HEK293 (cell line): ENCODE data around the gene KIF25.

Experiments
- CTCF ChIA-PET: fragments of 350-600 bp; formaldehyde crosslinking; extraction: SDS; loops from one replicate; lab custom pipeline; 2021; ENCODE audit warnings: antibody characterized with exemption; lab: Yijun Ruan, JAX
- POLR2A ChIA-PET: fragments of 300-600 bp; formaldehyde crosslinking; extraction: SDS; loops from one replicate; lab custom pipeline; 2020; ENCODE audit warnings: antibody characterized with exemption, inconsistent platforms; lab: Yijun Ruan, JAX
- H3K27ac ChIP-seq: fragments of 200-500 bp; sonication (Bioruptor generic); 2 replicates; pipeline ENCODE4 v1.5.1; 2014; ENCODE audit warnings: low read depth, low read length, control low read depth, inconsistent platforms; ENCODE audit errors: extremely low read depth
- H3K36me3 ChIP-seq, 2 experiments: fragments of 200-500 bp in 1 of 2; sonication (Bioruptor generic) in 1 of 2; 1 replicate in 1 of 2; 2 replicates in 1 of 2; pipeline ENCODE4 v1.5.1; 2014 to 2017; ENCODE audit warnings: inconsistent platforms in 2 of 2, low read length in 2 of 2; ENCODE audit not compliant: control insufficient read depth in 2 of 2, insufficient read depth in 1 of 2
- H3K4me1 ChIP-seq: fragments of 200-500 bp; sonication (Bioruptor generic); 2 replicates; pipeline ENCODE4 v1.5.1; 2014; ENCODE audit warnings: mild to moderate bottlenecking, low read length, inconsistent platforms; ENCODE audit not compliant: control insufficient read depth, insufficient read depth
- H3K4me3 ChIP-seq: 2 replicates; pipeline ENCODE4 v1.5.1; 2011; ENCODE audit warnings: low read depth, mild to moderate bottlenecking, control low read depth, low read length, moderate library complexity
- H3K9me3 ChIP-seq: fragments of 200-500 bp; sonication (Bioruptor generic); 2 replicates; pipeline ENCODE4 v1.5.1; 2014; ENCODE audit warnings: low read depth, low read length, inconsistent platforms; ENCODE audit not compliant: control insufficient read depth, insufficient read depth
- FEZF1 ChIP-seq: fragments of 450-650 bp; formaldehyde crosslinking; IDR thresholded peaks from 2 replicates; pipeline ENCODE4 v1.5.1; 2016; ENCODE audit warnings: missing biosample characterization, missing genetic modification characterization
- IKZF3 ChIP-seq: fragments of 450-650 bp; IDR thresholded peaks from 2 replicates; pipeline ENCODE4 v1.5.0; 2018; ENCODE audit warnings: missing biosample characterization, mild to moderate bottlenecking, missing genetic modification characterization, moderate library complexity
- KLF8 ChIP-seq: fragments of 450-650 bp; formaldehyde crosslinking; IDR thresholded peaks from 2 replicates; pipeline ENCODE4 v1.5.1; 2016; ENCODE audit warnings: missing biosample characterization, missing genetic modification characterization
- WT1 ChIP-seq: fragments of 450-650 bp; formaldehyde crosslinking; IDR thresholded peaks from 2 replicates; pipeline ENCODE4 v1.5.1; 2016; ENCODE audit warnings: missing biosample characterization, missing genetic modification characterization
- ZFHX2 ChIP-seq: fragments of 450-650 bp; formaldehyde crosslinking; conservative IDR thresholded peaks from 2 replicates; pipeline ENCODE4 v1.5.1; 2016; ENCODE audit warnings: missing biosample characterization, missing genetic modification characterization
- ZFP3 ChIP-seq: fragments of 450-650 bp; formaldehyde crosslinking; IDR thresholded peaks from 2 replicates; pipeline ENCODE4 v1.5.1; 2016; ENCODE audit warnings: low read depth, missing biosample characterization, missing genetic modification characterization
- ZNF211 ChIP-seq: fragments of 450-650 bp; formaldehyde crosslinking; IDR thresholded peaks from 2 replicates; pipeline ENCODE4 v1.5.1; 2016; ENCODE audit warnings: low read depth, missing biosample characterization, missing genetic modification characterization
- ZNF248 ChIP-seq: fragments of 450-650 bp; formaldehyde crosslinking; IDR thresholded peaks from 2 replicates; pipeline ENCODE4 v1.5.1; 2017; ENCODE audit warnings: missing biosample characterization, missing genetic modification characterization
- ZNF292 ChIP-seq: fragments of 450-650 bp; formaldehyde crosslinking; IDR thresholded peaks from 2 replicates; pipeline ENCODE4 v1.5.1; 2016; ENCODE audit warnings: low read depth, missing biosample characterization, missing genetic modification characterization, borderline replicate concordance
- ZNF302 ChIP-seq: fragments of 450-650 bp; formaldehyde crosslinking; IDR thresholded peaks from 2 replicates; pipeline ENCODE4 v1.5.1; 2016; ENCODE audit warnings: missing biosample characterization, missing genetic modification characterization, low read depth
- ZNF514 ChIP-seq: fragments of 450-650 bp; formaldehyde crosslinking; IDR thresholded peaks from 2 replicates; pipeline ENCODE4 v1.5.1; 2016; ENCODE audit warnings: missing biosample characterization, missing genetic modification characterization
- ZNF529 ChIP-seq: fragments of 450-650 bp; formaldehyde crosslinking; IDR thresholded peaks from 2 replicates; pipeline ENCODE4 v1.5.1; 2017; ENCODE audit warnings: missing genetic modification characterization, missing biosample characterization; ENCODE audit not compliant: insufficient replicate concordance
- ZNF600 ChIP-seq: fragments of 450-650 bp; formaldehyde crosslinking; IDR thresholded peaks from 2 replicates; pipeline ENCODE4 v1.5.1; 2016; ENCODE audit warnings: missing biosample characterization, missing genetic modification characterization
- ZNF623 ChIP-seq: fragments of 450-650 bp; formaldehyde crosslinking; IDR thresholded peaks from 2 replicates; pipeline ENCODE4 v1.5.1; 2016; ENCODE audit warnings: missing biosample characterization, missing genetic modification characterization
- ZNF629 ChIP-seq: fragments of 450-650 bp; formaldehyde crosslinking; IDR thresholded peaks from 2 replicates; pipeline ENCODE4 v1.5.1; 2017; ENCODE audit warnings: missing biosample characterization, missing genetic modification characterization
- ZNF747 ChIP-seq: fragments of 450-650 bp; formaldehyde crosslinking; IDR thresholded peaks from 2 replicates; pipeline ENCODE4 v1.5.1; 2016; ENCODE audit warnings: missing biosample characterization, missing genetic modification characterization
- ZSCAN23 ChIP-seq: fragments of 450-650 bp; formaldehyde crosslinking; IDR thresholded peaks from 2 replicates; pipeline ENCODE4 v1.5.1; 2016; ENCODE audit warnings: missing biosample characterization, missing genetic modification characterization
- TF ChIP-seq, protein P1 (sequence below): fragments of 450-650 bp; formaldehyde crosslinking; IDR thresholded peaks from 2 replicates; pipeline ENCODE4 v1.5.1; 2017; ENCODE audit warnings: missing biosample characterization, missing genetic modification characterization
- TF ChIP-seq, protein P2 (sequence below): fragments of 450-650 bp; formaldehyde crosslinking; IDR thresholded peaks from 2 replicates; pipeline ENCODE4 v1.5.1; 2016; ENCODE audit warnings: missing biosample characterization, missing genetic modification characterization
- TF ChIP-seq, protein P3 (sequence below): fragments of 450-650 bp; formaldehyde crosslinking; IDR thresholded peaks from 2 replicates; pipeline ENCODE4 v1.5.1; 2017; ENCODE audit warnings: missing biosample characterization, missing genetic modification characterization
- TF ChIP-seq, protein P4 (sequence below): fragments of 450-650 bp; IDR thresholded peaks from 2 replicates; pipeline ENCODE4 v1.5.1; 2018; ENCODE audit warnings: missing biosample characterization, missing genetic modification characterization
- TF ChIP-seq, protein P5 (sequence below): fragments of 450-650 bp; formaldehyde crosslinking; IDR thresholded peaks from 2 replicates; pipeline ENCODE4 v1.5.1; 2017; ENCODE audit warnings: missing biosample characterization, missing genetic modification characterization
- TF ChIP-seq, protein P6 (sequence below): fragments of 450-650 bp; formaldehyde crosslinking; IDR thresholded peaks from 2 replicates; pipeline ENCODE4 v1.5.1; 2016; ENCODE audit warnings: missing biosample characterization, missing genetic modification characterization
- TF ChIP-seq, protein P7 (sequence below): sonication (generic); formaldehyde crosslinking; IDR thresholded peaks from 2 replicates; pipeline ENCODE4 v1.8.1; 2022; ENCODE audit warnings: mild to moderate bottlenecking, moderate library complexity, missing genetic modification reagents

KIF25 gene

DNA sequence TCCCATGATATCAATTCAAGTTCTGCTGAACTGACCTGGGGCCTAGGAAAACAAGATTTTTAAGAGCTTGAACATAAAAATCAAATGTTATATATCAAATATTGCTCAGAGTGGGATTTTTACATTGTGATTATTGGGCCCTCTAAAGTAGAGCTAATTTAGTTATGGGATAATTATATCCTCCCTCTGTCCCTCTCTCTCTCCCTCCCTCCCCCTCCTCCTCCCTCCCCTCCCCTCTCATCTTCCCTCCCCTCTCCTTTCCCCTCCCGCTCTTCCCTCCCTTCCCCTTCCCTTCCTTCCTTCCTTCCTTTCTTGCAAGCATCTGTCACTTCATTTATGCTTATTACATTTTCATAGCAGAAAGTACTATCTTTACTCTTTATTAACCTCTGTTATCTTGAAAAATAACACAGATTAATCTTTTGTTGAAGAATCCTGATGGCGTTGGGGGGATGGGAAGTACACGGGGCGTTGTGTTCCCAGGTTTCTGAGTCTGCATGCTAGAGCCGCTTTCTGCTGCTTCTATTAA, 32.8 kb downstream of the KIF25 start:
- TF ChIP-seq ZNF529 (tag by site-specific recombination), result no peak
- TF ChIP-seq ZNF514 (tag by site-specific recombination), result no peak
- no peak for TF ChIP-seq KLF8 (tag by site-specific recombination)
- TF ChIP-seq ZNF302, result no peak
- peak; percentile 60 for TF ChIP-seq WT1 (tag by site-specific recombination)
- TF ChIP-seq ZFP3, result no peak
- TF ChIP-seq ZNF211 (tag by site-specific recombination), result no peak
- TF ChIP-seq, protein P1, sequence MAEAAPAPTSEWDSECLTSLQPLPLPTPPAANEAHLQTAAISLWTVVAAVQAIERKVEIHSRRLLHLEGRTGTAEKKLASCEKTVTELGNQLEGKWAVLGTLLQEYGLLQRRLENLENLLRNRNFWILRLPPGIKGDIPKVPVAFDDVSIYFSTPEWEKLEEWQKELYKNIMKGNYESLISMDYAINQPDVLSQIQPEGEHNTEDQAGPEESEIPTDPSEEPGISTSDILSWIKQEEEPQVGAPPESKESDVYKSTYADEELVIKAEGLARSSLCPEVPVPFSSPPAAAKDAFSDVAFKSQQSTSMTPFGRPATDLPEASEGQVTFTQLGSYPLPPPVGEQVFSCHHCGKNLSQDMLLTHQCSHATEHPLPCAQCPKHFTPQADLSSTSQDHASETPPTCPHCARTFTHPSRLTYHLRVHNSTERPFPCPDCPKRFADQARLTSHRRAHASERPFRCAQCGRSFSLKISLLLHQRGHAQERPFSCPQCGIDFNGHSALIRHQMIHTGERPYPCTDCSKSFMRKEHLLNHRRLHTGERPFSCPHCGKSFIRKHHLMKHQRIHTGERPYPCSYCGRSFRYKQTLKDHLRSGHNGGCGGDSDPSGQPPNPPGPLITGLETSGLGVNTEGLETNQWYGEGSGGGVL (tag by site-specific recombination), result peak; percentile 58
- no peak for TF ChIP-seq ZNF747 (tag by site-specific recombination)
- TF ChIP-seq ZNF248 (tag by site-specific recombination), result no peak
- no peak for TF ChIP-seq ZNF629 (tag by site-specific recombination)
- no peak for TF ChIP-seq ZSCAN23 (tag by site-specific recombination)
- TF ChIP-seq, protein P2, sequence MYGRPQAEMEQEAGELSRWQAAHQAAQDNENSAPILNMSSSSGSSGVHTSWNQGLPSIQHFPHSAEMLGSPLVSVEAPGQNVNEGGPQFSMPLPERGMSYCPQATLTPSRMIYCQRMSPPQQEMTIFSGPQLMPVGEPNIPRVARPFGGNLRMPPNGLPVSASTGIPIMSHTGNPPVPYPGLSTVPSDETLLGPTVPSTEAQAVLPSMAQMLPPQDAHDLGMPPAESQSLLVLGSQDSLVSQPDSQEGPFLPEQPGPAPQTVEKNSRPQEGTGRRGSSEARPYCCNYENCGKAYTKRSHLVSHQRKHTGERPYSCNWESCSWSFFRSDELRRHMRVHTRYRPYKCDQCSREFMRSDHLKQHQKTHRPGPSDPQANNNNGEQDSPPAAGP (tag by site-specific recombination), result no peak
- TF ChIP-seq ZNF623, result no peak
- no peak for TF ChIP-seq ZFHX2 (tag by site-specific recombination)
- TF ChIP-seq, protein P3, sequence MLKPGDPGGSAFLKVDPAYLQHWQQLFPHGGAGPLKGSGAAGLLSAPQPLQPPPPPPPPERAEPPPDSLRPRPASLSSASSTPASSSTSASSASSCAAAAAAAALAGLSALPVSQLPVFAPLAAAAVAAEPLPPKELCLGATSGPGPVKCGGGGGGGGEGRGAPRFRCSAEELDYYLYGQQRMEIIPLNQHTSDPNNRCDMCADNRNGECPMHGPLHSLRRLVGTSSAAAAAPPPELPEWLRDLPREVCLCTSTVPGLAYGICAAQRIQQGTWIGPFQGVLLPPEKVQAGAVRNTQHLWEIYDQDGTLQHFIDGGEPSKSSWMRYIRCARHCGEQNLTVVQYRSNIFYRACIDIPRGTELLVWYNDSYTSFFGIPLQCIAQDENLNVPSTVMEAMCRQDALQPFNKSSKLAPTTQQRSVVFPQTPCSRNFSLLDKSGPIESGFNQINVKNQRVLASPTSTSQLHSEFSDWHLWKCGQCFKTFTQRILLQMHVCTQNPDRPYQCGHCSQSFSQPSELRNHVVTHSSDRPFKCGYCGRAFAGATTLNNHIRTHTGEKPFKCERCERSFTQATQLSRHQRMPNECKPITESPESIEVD (tag by site-specific recombination), result no peak
- TF ChIP-seq, protein P4, sequence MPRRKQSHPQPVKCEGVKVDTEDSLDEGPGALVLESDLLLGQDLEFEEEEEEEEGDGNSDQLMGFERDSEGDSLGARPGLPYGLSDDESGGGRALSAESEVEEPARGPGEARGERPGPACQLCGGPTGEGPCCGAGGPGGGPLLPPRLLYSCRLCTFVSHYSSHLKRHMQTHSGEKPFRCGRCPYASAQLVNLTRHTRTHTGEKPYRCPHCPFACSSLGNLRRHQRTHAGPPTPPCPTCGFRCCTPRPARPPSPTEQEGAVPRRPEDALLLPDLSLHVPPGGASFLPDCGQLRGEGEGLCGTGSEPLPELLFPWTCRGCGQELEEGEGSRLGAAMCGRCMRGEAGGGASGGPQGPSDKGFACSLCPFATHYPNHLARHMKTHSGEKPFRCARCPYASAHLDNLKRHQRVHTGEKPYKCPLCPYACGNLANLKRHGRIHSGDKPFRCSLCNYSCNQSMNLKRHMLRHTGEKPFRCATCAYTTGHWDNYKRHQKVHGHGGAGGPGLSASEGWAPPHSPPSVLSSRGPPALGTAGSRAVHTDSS, result no peak
- Histone ChIP-seq H3K9me3 (no peaks in the 10 kb centered on the region), H3K27ac (no peak overlapping the region), H3K4me1 (peaks cover 6% of the 10 kb centered on the region), H3K36me3 (no peaks in the 10 kb centered on the region), H3K4me3 (no peak overlapping the region)
- ChIA-PET POLR2A (no interaction called here), CTCF (interaction anchor here (0.6 to 0.8 kb wide), 2 partner anchors 39 to 679 kb away, joined by 4 to 6 read pairs; no protein-coding TSS in a partner anchor)

DNA sequence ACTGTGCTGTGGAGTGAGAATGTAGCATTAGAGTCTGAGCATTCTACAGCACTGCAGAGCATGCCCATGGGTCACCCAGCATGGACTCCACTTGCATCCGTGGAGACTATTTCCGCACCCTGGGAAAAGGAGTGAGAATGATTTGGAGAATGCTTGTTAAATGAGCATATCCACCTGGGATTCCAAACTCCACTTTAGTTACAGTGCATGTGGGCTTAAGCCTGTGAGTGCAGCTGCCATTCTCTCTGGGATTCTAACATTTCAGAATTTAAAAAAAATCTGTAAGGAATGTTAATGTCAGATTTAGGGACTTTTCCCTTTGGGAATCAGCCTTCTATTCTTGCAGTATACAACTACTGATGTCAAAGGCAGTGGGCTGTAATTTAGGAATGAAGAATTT, 33.4 kb downstream of the KIF25 start:
- TF ChIP-seq ZNF292 (tag by site-specific recombination) (no peak), ZNF600 (tag by site-specific recombination) (no peak), IKZF3 (tag by site-specific recombination) (0 out of 2 replicates have a peak, but pooled peaks have one; percentile 15), FEZF1 (no peak)
- TF ChIP-seq, protein P5, sequence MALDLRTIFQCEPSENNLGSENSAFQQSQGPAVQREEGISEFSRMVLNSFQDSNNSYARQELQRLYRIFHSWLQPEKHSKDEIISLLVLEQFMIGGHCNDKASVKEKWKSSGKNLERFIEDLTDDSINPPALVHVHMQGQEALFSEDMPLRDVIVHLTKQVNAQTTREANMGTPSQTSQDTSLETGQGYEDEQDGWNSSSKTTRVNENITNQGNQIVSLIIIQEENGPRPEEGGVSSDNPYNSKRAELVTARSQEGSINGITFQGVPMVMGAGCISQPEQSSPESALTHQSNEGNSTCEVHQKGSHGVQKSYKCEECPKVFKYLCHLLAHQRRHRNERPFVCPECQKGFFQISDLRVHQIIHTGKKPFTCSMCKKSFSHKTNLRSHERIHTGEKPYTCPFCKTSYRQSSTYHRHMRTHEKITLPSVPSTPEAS (tag by site-specific recombination), result no peak
- TF ChIP-seq, protein P6, sequence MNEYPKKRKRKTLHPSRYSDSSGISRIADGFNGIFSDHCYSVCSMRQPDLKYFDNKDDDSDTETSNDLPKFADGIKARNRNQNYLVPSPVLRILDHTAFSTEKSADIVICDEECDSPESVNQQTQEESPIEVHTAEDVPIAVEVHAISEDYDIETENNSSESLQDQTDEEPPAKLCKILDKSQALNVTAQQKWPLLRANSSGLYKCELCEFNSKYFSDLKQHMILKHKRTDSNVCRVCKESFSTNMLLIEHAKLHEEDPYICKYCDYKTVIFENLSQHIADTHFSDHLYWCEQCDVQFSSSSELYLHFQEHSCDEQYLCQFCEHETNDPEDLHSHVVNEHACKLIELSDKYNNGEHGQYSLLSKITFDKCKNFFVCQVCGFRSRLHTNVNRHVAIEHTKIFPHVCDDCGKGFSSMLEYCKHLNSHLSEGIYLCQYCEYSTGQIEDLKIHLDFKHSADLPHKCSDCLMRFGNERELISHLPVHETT (tag by site-specific recombination), result no peak
- TF ChIP-seq, protein P7, sequence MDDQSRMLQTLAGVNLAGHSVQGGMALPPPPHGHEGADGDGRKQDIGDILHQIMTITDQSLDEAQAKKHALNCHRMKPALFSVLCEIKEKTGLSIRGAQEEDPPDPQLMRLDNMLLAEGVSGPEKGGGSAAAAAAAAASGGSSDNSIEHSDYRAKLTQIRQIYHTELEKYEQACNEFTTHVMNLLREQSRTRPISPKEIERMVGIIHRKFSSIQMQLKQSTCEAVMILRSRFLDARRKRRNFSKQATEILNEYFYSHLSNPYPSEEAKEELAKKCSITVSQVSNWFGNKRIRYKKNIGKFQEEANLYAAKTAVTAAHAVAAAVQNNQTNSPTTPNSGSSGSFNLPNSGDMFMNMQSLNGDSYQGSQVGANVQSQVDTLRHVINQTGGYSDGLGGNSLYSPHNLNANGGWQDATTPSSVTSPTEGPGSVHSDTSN (CRISPR knock-in tag), result no peak
- Histone ChIP-seq H3K4me1 (peaks cover 6% of the 10 kb centered on the region), H3K4me3 (no peak overlapping the region), H3K27ac (no peak overlapping the region), H3K36me3 (no peaks in the 10 kb centered on the region), H3K9me3 (no peaks in the 10 kb centered on the region)
- ChIA-PET CTCF (no interaction called here), POLR2A (no interaction called here)
